Right renal pelvis (tissue), 4 donors: Measurements from ENCODE around the gene ATAD3B. TPM values are rescaled to one million over a fixed set of nuclear protein-coding genes. Genes with fewer than 3 reads are reported as not detected.
"Not testable (repeated sequence)": the region's sequence is repeated elsewhere in the genome, so short reads cannot be mapped to it uniquely, and the experiment has no call there.

Experiments
- DNase-seq, 4 donors: peaks; one replicate each; pipeline ENCODE4 v3.0.0-alpha.2; 2013; ENCODE audit warnings: low read depth in 4 of 4, low spot score in 3 of 4, missing footprints in 1 of 4
- polyA plus RNA-seq, 4 donors: library from polyadenylated mRNA; unstranded; fragments of 120-200 nt; gene quantifications; one replicate each; pipeline ENCODE4 v1.2.1, GENCODE V29; 2013; ENCODE audit not compliant: insufficient read length in 4 of 4

The ATAD3B gene
- polyA plus RNA-seq, 4 donors: 9.1 to 15.9 (median 12.4) TPM

DNA sequence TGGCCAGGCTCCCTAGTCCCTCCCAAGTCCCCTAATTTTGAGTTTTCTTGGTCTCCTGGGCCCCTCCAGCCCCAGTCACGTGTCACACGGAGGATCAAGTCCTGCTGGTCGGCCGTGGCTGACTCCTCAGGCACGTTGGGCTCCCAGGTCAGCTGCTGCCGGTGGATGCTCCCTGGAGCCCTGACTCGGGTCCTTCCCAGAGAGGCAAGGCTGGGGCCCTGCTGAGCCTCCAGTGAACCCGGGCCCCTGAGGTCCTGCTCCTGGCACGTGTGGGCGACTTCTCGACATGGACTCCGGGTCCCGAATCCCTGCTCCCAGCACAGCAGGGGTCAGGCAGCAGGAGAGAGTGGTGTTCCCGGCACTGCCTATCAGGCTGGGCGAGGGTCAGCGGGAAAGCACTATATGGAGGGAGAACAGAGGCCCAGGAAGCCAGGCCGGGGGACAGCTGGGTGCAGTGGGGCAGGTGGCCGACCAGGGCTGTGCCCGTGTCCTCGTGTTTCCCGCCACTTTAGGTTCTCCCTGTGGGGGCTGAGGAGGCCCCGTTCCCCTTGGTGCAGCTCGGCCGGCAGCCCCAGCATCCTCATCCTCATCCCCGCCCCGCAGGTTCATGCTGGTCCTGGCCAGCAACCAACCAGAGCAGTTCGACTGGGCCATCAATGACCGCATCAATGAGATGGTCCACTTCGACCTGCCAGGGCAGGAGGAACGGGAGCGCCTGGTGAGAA is 55.7 kb downstream of the ATAD3B start:
- no peak for DNase-seq

DNA sequence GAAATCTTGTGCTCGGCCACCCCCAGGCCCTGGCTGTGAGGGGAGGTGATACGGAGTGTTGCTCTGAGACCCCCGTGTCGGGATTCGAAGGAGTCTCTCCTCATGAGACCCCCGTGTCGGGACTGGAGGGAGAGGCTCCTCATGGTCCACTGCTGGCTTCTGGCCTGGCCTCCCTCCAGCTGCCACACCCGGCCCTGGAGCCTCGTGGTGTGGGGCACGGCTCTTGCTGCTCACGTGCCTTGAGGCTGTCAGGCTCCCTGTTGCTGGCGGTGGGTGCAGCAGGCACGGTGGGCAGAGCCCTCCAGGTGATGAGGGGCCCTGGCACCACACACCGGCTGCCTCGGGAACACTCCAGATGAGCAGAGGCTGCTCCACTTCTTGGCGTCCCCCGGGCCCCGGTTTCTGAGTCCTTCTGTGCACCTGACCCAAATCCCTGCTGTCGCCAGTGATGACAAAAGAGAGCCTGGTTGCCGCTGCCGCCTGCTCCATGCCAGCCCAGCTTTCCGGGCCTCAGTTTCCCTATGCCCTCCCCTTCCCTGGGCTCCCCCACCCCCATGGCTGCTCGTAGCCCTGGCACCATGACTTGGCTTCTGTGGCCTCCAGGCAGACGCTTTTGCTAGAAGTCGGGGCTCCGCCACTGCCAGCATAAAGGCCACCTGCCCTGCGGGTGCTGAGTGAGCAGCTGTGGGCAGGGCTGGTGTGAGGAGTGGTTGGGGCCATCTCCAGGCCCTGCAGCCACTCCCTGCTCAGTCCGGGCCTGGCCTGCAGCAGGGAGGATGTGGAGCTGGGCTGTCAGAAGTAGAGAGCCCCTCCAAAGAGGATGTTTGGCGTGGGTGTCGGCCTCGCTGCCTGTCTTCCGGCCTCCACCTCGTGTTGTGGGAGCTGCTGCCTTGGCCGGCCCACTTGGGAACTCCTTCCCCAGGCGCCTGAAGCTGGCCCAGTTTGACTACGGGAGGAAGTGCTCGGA is 57.0 kb downstream of the ATAD3B start:
- no peak for DNase-seq

DNA sequence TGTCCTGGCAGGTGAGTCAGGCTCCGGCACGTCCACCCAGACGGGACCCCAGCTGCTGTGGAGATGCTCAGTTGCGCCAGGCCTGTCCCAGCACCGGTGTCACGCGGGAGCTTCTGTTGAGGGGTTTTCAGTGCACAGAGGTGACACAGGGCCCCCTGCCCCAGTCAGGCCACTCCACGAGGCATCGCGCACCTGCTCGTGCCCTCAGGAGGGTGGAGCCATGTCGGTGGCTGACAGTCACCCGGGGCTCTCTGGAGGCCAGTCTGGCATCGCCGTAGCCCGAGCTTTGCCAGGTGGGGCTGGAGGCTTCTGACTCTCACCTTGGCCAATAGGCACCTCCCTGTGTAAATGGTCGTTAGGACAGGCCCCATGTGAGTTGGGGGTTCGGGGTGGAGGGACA is 57.8 kb downstream of the ATAD3B start:
- DNase-seq: no peak

DNA sequence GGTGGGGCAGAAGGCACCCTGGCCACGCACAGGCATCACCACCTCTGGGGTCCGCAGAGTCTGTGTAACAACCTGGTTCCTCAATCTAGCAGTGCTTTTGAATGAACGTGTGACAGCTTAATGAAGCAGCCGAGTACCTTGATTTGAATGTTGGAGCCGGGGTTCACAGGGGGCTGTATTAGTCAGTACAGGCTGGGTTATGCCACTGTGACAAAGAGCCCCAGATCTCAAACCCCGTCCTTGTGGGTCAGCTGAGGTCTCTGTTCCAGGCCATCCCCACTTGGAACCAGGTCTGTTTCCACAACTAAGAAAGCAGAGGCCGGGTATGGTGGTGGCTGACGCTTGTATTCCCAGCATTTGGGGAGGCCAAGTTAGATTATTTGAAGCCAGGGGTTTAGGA is 58.4 kb downstream of the ATAD3B start:
- no peak for DNase-seq

DNA sequence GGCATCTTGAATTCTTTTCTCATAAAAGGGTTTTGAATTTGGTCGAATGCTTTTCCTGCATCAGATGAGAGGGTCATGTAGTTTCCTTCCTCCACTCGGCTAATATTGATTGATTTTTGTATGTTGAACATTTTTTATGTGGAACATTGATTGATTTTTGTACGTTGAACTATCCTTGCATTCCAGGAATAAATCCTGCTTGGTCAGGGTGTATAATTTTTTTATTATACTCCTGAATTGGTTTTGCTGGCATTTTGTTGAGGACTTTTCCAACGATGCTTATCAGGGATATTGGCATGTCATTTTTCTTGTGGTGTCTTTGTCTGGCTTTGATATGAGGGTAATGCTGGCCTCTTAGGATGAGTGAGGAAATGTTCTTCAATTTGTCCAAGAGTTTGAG is 60.4 kb downstream of the ATAD3B start:
- DNase-seq: no peak

DNA sequence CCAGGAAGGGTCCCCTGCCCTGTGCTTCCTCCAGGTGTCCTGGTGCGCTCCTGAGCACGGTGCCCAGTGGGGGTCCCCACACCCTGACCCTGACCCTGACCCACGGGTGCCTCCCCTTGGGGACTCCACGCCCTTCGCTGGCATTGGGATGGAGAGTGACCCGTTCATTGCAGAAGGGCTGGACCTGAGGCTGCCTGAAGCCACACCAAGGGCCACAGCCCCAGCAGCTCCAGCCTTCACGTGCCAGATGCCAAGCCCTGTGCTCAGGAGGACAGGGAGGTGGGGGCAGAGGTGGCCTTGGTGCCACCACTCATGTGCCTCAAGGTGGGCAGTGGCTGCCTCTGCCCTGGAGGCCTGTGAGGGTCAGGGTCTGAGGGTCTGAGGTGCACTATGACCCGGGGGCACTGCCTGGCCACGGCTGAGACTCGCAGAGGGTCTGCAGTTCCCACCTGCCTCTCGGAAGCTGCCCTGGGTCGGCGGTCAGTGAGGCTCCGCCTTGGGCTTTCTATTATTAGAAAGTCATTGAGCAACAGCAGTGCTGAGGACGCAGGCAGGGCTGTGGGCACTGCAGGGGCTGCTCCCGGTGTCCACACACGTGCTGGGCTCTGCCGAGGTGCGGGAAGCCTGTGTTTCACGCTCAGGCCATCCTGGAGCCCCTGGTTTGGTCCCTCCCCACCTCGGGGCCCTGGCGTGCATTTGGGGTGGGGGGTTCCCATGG is 61.8 kb downstream of the ATAD3B start:
- not testable (repeated sequence) for DNase-seq

DNA sequence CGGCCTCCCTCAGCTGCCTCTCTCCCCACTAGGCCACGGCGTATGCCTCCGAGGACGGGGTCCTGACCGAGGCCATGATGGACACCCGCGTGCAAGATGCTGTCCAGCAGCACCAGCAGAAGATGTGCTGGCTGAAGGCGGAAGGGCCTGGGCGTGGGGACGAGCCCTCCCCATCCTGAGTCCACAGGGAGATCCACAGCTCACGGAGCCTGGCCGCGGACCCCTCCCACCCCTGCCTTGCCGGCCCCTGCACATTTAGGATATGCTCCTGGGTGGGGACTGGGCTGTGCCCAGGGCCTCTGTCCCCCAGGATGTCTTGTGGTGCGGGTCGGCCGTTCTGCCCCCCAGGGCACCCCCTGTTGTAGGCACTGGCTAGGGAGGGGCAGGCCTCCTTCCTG is 62.3 kb downstream of the ATAD3B start:
- not testable (repeated sequence) for DNase-seq

DNA sequence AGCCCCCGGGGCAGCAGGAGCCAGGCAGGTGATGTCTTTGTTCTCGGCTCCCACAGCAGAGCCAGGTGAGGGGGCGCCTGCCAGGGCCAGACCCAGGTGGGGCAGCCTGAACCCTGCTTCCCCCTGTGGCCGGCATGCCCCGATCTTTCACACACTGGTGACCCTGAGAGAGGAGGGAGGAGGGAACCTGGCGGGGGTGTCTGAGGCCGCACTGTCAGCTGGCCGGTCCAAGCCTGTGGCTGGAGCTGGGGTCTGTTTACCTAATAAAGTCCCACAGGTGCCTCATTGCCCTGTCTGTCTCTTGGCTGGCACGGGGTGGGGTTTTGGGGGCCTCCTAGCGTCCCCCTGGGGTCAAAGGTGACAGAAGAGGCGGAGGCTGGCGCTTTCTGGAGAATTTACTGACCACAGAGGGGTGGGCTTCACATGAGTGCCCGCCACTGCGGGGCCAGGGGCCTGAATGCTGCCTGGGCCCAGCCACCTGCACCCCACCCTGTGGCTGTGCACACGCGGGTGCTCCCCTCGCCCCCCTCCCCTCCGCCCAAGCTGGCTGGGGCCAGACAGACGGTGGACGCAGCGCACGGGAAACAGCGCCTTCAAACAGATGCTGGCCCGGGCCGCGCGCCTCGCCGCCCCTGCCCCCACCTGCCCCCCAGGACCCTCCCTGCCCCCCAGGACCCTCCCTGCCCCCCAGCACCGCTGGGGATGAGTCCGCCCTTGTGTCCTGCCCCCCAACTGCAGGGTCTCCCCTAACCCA is 63.0 kb downstream of the ATAD3B start:
- no peak for DNase-seq

DNA sequence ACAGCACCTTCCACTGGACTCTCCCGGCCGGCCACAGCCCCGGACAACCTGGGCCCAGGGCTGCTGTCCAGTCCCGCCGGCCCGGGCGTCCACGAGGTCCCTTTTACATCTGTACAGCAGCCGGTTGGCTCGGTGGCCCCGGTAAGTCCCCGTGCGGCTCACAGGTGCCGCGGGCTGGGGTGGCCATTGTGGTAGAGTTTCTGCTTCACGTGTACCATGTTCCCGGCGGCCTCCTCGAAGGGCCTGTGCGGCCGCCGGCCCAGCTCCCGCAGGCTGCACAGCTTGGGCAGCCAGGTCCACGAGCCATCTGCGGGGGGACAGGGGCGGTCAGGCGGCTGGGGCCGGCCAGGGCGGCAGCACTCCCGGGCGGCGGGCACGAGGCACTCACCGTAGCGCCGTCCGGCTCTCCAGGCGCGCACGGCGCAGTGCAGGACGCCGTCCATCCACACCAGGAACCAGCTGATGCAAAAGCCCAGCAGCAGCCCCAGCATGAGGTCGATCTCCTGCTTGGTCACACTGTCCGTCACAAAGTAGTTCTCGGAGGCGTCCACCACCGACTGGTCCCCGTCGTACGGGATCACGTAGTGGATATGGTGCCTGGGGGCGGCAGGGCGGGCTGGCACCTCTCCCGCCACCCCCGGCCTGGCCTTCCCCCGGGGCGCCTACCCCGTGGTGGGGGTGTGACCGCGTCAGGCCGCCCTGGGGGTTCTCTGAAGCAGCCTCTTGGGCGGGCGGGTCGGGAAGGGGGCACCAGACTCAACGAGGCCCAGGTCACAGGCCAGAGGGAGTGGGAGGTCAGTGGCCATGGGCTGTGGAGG is 63.8 kb downstream of the ATAD3B start:
- no peak for DNase-seq

DNA sequence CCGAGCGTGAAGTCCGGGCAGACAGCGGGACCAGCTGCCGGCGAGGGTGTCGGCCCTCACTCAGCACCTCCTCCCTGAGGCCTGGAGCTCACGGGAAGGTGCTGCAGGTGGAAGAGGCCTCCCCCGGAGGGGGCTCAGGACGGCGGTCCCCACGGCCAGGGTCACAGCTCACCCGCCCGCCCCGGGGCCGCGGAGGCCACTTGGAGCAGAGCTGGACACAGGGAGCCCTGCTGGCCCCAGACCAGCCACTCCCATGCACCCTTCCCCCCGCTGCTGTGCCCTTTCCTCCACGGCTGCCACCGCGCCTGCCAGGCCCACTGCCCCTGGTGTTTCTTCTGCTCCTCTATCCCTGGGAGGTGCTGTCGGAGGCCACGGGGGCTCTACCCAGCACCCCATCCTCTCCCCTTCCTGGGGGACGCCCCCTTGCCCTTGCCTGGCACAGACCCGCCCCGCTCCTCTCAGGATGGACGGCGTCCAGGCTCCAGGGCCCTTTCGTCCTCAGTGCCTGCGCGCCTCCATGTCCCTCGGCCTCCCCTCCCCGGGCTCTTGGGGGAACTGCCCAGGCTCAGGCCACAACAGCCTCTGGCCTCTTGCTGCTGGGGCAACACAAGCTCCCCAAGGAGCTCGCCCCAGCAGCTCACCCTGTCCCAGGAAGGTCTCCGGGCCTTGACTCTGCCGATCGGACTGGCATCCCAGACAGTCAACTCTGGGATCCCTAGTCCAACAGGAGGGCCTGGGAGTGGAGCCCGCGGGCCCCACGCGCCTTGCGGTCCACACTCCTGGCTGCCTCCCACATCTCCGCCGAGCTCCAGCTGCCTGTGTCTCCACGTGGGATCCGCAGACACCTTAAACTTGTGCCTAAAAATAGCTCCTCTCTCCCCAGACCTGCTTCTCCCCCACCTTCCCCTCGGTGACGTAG is 64.7 kb downstream of the ATAD3B start:
- no peak for DNase-seq

DNA sequence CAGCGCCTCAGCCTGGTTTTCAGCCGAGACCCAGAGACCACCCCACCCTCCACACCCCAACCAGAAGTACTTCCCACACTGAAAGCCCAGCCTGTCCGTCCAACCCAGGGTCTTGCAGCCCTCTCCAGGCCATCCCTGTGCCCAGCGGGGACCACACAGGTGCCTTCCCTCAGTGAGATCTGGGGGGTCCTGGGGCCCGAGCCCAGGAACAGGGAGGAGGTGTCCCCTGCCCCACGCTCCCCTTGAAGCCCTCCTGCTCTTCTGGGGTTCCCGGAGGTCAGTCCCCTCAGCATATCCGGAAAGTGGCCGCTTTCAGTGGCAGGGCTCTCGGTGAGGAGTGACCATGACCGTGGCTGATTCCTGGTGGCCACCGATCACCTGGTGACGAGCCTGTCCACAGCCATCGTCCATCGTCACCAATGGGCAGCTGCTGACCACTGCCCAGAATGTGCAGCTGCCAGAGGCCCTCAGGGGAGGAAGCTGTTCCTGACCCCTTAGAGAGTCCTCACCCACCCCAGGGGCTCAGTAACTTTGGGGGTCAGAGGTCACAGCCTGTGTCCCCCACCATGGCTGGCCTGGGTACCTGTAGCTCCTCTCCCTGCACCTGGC is 65.5 kb downstream of the ATAD3B start:
- DNase-seq: no peak

DNA sequence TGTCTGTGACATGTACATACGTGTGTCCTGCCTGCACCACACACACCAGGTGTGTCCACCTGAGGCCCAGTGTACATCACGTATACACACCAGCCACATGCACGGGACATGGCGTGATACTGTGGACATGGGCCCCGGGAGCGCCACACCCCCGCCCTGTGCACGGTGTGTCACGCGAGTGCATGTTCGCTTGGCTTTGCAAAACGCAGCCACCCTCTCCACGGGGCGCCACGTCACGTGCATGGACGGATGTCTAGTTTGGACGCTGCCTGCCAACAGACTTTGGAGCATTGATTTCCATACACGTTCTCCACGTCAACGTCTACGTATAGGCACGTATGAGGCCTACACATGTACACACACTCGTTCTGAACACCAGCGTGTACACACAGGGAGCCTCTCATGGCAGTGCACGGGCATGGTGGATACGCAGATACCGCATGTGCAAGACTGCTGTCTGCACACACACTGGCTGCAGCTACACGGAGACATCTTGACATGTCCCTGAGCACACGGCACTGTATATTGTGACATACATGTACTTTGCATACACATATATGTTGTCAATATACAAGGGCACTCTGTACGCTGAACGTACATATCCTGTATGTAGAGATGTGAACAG is 66.2 kb downstream of the ATAD3B start:
- DNase-seq: no peak

DNA sequence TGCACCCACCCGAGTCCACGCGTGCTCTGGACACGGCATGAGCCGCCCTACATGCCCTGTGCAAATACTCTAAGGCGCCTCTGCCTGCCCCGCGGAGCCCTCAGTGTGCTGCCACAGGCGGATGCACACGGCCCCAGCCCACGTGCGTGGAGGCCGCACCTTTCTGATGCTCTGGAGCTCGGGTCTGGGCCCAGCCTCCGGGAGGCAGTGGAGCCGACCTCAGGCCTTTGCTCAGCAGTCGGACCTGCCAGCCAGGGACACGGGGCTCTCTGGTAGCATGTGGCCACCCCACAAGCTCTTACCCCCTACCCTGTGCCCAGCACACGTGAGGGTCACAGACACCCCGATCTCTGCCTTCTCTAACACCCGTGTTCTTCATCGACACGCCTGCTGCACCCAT is 66.8 kb downstream of the ATAD3B start:
- no peak for DNase-seq

DNA sequence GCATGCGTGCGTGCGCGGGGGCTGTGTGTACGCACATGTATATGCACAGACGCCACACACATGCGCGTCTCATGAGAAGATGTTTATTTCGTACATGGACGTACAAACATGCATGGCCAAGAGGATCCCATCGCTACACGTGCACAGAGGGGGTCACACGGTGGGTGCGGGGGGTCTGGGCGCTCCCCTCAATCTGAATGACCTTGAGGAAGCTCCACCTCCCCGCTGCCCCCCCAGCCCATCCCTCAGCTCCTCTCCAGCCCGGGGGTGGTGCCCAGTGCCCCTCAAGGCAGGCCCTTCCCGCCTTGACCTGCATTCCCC is 67.4 kb downstream of the ATAD3B start:
- no peak for DNase-seq

DNA sequence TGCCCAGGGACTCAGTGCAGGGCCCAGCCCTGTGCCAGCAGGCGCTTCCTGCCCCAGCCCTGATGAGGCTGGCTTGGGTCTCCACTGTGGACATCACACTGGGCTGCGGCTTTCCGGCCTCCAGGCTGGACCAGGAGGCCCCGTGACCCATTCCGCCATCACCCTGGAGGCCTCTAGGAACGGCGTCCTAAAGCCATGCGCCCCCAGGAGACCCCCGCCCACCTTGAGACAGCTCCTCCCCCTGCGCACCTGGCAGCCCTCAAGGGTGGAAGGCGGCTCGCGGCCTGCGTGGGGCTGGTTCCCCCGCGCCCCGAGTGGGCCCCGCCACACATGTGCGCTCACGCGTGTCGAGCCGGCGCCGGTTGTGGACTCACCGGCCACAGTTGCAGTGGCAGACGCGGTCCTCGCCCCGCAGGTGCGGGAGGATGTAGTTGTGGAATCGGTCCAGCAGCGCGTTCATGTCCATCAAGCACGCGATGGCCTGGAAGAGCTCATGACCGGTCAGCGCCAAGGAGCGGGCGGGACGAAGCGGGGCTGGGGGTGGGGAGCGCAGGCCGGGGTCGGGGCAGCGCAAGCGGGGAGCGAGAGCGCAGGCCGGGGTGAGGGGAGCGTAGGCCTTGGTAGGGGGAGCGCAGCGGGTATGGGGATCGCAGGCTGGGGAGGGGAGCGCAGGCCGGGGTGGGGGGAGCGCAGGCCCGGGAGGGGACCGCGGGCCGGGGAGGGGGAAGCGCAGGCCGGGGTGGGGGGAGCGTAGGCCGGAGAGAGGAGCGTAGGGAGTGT is 67.9 kb downstream of the ATAD3B start:
- DNase-seq: peak in 1 of 4 donors; percentile 20

DNA sequence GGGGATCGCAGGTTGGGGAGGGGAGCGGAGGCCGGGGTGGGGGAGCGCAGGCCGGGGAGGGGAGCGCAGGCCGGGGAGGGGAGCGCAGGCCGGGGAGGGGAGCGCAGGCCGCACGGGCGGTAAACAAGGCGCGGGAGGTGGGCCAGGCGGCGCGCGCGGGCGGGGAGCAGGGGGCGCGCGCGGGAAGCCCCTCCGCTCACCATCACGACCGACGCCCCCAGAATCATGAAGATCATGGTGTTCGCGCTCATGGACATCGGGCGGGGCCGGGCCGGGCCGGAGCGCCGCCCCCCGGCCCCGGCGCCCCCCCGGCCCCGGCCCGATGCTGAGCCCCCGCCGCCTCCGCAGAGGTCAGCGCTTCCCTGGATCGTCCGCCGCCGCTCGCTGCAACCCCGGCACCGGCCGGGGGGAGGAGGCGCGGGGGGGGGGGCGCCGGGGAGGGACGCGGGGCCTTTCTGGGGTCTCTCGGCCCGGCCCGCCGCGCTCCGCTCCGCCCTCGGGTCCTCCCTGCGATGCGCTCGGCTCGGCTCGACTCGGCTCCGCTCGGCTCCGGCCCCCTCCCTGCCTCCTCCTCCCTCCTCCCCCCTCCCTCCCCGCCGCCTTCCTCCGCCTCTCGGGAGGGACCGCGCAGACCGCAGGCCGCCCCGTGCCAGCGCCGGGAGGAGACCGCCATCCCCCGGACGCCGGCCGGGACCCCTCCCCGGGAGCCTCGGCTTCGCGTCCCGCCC is 68.7 kb downstream of the ATAD3B start, which contains the start of gene TMEM240:
TMEM240 (minus strand) TSS at position 535 of the 728 bp plus-strand sequence; CDS start at position 257, 278 bp downstream.
- peak; percentile 53 to 60 (median 56) for DNase-seq
